Endodermal cell (in vitro differentiated cells): Measurements from ENCODE around the gene EP400. TPM values are rescaled to one million over a fixed set of nuclear protein-coding genes. Genes with fewer than 3 reads are reported as not detected.

Experiments used
- DNase-seq: peaks from one replicate; pipeline ENCODE4 v3.0.0-alpha.2; 2017
- H3K27ac ChIP-seq: 2 replicates; pipeline ENCODE4 v1.5.1; 2013; ENCODE audit warnings: mild to moderate bottlenecking, low read depth, low read length, moderate library complexity
- H3K27me3 ChIP-seq: 2 replicates; pipeline ENCODE4 v1.6.1; 2013; ENCODE audit warnings: mild to moderate bottlenecking, low read length, moderate library complexity; ENCODE audit not compliant: insufficient read depth, control insufficient read depth, poor library complexity, severe bottlenecking
- H3K36me3 ChIP-seq: 2 replicates; pipeline ENCODE4 v1.7.0; 2013; ENCODE audit warnings: mild to moderate bottlenecking, low read length, moderate library complexity; ENCODE audit not compliant: control insufficient read depth, insufficient read depth
- H3K4me1 ChIP-seq: one replicate; pipeline ENCODE4 v1.7.0; 2013; ENCODE audit warnings: low read length; ENCODE audit not compliant: control insufficient read depth, insufficient read depth
- H3K4me3 ChIP-seq: 2 replicates; pipeline ENCODE4 v1.5.1; 2013; ENCODE audit warnings: mild to moderate bottlenecking, low read length, moderate library complexity
- H3K9ac ChIP-seq: 2 replicates; pipeline ENCODE4 v1.6.1; 2013; ENCODE audit warnings: mild to moderate bottlenecking, low read length, moderate library complexity; ENCODE audit not compliant: poor library complexity, severe bottlenecking; ENCODE audit errors: extremely low read depth
- H3K9me3 ChIP-seq: 2 replicates; pipeline ENCODE4 v1.6.1; 2013; ENCODE audit warnings: mild to moderate bottlenecking, low read length, moderate library complexity; ENCODE audit not compliant: control insufficient read depth
- H3K27ac Mint-ChIP-seq: 2 replicates; pipeline ENCODE4 v1.8.0; 2020; ENCODE audit warnings: mixed read lengths
- H3K27me3 Mint-ChIP-seq: 2 replicates; pipeline ENCODE4 v1.8.0; 2021; ENCODE audit warnings: mild to moderate bottlenecking, mixed read lengths; ENCODE audit not compliant: insufficient read depth
- H3K36me3 Mint-ChIP-seq: 2 replicates; pipeline ENCODE4 v1.8.0; 2020; ENCODE audit warnings: low read depth, mixed read lengths
- H3K4me1 Mint-ChIP-seq: 2 replicates; pipeline ENCODE4 v1.8.0; 2020; ENCODE audit warnings: mixed read lengths
- H3K4me3 Mint-ChIP-seq: 2 replicates; pipeline ENCODE4 v1.8.0; 2020; ENCODE audit warnings: mild to moderate bottlenecking, moderate library complexity, mixed read lengths
- H3K9me3 Mint-ChIP-seq: 2 replicates; pipeline ENCODE4 v1.8.0; 2020; ENCODE audit warnings: mild to moderate bottlenecking, mixed read lengths
- WGBS, 2 experiments: methylation state at CpG; one replicate each; pipeline versions ENCODE4 v1.1.5 to v1.1.7; 2013; ENCODE audit warnings: missing lambda C conversion rate in 2 of 2, mixed read lengths in 1 of 2; ENCODE audit not compliant: insufficient coverage in 1 of 2, insufficient read length in 1 of 2; 5-methylcytosine and 5-hydroxymethylcytosine counted together
- total RNA-seq, 2 donors: library from RNA; stranded (reverse); fragmentation: NEBNext Ultra II Directional in 1 of 2; extraction: Animal tissue kit (Norgen Biotek cat#: 25700) in 1 of 2; gene quantifications; 2 replicates in 1 of 2; 3 replicates in 1 of 2; pipeline ENCODE4 v1.2.1, GENCODE V29; 2021
- TF ChIP-seq, protein P1 (sequence below): fragments of 200-600 bp; sonication (generic); conservative IDR thresholded peaks from 2 replicates; pipeline ENCODE4 v1.5.0; 2021; ENCODE audit warnings: antibody characterized with exemption, mild to moderate bottlenecking

Gene EP400
- total RNA-seq, 2 donors from 2014 or later = 64.7 to 78.3 TPM

DNA sequence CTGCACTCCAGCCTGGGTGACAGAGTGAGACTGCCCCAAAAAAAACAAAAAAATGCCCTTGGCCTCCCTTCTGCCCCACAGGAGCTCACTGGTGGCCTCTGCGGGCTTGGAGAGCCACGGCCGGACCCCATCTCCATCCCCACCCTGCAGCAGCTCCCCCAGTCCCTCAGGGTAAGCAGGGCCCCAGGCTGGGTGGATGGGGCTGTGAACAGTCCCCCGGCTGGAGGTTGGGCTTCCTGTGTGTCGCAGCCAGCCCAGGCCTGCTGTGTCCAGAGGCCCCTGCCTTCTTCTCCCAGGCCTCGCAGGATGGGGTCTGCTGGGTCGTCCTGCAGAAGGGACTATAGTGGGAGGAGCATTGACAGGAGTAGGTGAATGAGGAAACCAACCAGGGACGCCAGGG lies 36.1 kb upstream of the EP400 start:
- TF ChIP-seq, protein P1, sequence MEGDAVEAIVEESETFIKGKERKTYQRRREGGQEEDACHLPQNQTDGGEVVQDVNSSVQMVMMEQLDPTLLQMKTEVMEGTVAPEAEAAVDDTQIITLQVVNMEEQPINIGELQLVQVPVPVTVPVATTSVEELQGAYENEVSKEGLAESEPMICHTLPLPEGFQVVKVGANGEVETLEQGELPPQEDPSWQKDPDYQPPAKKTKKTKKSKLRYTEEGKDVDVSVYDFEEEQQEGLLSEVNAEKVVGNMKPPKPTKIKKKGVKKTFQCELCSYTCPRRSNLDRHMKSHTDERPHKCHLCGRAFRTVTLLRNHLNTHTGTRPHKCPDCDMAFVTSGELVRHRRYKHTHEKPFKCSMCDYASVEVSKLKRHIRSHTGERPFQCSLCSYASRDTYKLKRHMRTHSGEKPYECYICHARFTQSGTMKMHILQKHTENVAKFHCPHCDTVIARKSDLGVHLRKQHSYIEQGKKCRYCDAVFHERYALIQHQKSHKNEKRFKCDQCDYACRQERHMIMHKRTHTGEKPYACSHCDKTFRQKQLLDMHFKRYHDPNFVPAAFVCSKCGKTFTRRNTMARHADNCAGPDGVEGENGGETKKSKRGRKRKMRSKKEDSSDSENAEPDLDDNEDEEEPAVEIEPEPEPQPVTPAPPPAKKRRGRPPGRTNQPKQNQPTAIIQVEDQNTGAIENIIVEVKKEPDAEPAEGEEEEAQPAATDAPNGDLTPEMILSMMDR = no peak
- Mint-ChIP-seq H3K9me3 (no peaks in the 10 kb centered on the region), H3K36me3 (peaks cover 30% of the 10 kb centered on the region), H3K27ac (no peak overlapping the region), H3K4me1 (no peaks in the 10 kb centered on the region), H3K4me3 (no peak overlapping the region), H3K27me3 (no peaks in the 10 kb centered on the region)
- no peak for DNase-seq
- Histone ChIP-seq H3K9ac (no peak overlapping the region), H3K27ac (no peak overlapping the region), H3K4me1 (no peaks in the 10 kb centered on the region), H3K4me3 (no peak overlapping the region), H3K27me3 (no peaks in the 10 kb centered on the region), H3K9me3 (no peaks in the 10 kb centered on the region), H3K36me3 (peaks cover 28% of the 10 kb centered on the region)
- 80 to 96% methylated on average over 1 to 8 of the region's 8 CpGs for WGBS, 2 experiments

- TF ChIP-seq, protein P1 = no peak
- 95 to 98% methylated on average over 14 of the region's 14 CpGs for WGBS, 2 experiments
Measured at GRCh38 chr12:131914179-131914702, 35.5 kb upstream of the EP400 start.

DNA sequence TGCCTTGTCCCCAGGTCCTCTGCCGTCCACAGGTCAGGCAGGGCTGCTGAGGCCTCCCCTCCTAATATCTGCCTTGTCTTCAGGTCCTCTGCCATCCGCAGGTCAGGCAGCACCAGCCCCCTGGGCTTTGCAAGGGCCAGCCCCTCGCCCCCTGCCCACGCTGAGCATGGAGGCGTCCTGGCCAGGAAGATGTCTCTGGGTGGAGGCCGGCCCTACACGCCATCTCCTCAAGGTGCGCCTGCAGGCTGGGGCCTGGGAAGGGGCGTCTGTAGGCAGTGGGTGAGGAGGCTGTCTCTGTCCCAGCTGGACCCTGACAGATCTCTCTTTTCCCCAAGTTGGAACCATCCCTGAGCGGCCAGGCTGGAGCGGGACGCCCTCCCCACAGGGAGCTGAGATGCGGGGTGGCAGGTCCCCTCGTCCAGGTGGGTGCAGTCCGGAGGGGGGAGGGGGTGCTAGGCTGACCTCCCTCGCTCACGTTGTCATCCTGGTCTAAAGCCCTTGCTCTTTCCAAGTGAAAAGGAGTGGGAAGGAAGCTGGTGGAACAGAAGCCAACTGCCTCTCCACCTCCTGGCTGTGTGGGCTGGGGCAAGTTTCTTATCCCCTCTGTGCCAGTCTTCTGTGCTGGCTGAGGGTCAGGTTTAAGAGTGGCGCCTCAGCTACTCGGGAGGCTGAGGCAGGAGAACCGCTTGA lies 34.6 kb upstream of the EP400 start:
- H3K27ac Mint-ChIP-seq = no peak overlapping the region
- H3K4me1 Mint-ChIP-seq = no peaks in the 10 kb centered on the region
- Histone ChIP-seq H3K9ac (no peak overlapping the region), H3K4me1 (no peaks in the 10 kb centered on the region), H3K36me3 (peaks cover 26% of the 10 kb centered on the region), H3K27me3 (no peaks in the 10 kb centered on the region), H3K4me3 (no peak overlapping the region), H3K9me3 (no peaks in the 10 kb centered on the region), H3K27ac (no peak overlapping the region)
- no peaks in the 10 kb centered on the region for H3K9me3 Mint-ChIP-seq
- H3K4me3 Mint-ChIP-seq = no peak overlapping the region
- TF ChIP-seq, protein P1 = no peak
- DNase-seq = peak; percentile 48
- 93 to 98% methylated on average over 7 to 20 of the region's 20 CpGs for WGBS, 2 experiments
- H3K36me3 Mint-ChIP-seq = peaks cover 29% of the 10 kb centered on the region
- no peaks in the 10 kb centered on the region for H3K27me3 Mint-ChIP-seq

More at GRCh38 chr12:131914179-131914702, 35.5 kb upstream of the EP400 start:
- Mint-ChIP-seq H3K27ac (no peak overlapping the region), H3K4me1 (no peaks in the 10 kb centered on the region), H3K27me3 (no peaks in the 10 kb centered on the region), H3K4me3 (no peak overlapping the region), H3K36me3 (peaks cover 27% of the 10 kb centered on the region), H3K9me3 (no peaks in the 10 kb centered on the region)
- Histone ChIP-seq H3K27me3 (no peaks in the 10 kb centered on the region), H3K36me3 (peaks cover 28% of the 10 kb centered on the region), H3K27ac (no peak overlapping the region), H3K4me3 (no peak overlapping the region), H3K9me3 (no peaks in the 10 kb centered on the region), H3K4me1 (no peaks in the 10 kb centered on the region), H3K9ac (no peak overlapping the region)
- DNase-seq = no peak
